AG04449 (cell line): ENCODE measurements around the gene BOK.
"Not testable (repeated sequence)": the region's sequence is repeated elsewhere in the genome, so short reads cannot be mapped to it uniquely, and the experiment has no call there.

Experiments
- CTCF ChIA-PET: fragments of 350-600 bp; formaldehyde crosslinking; extraction: SDS; loops from one replicate; lab custom pipeline; 2021; ENCODE audit warnings: antibody characterized with exemption; lab: Yijun Ruan, JAX
- POLR2A ChIA-PET: fragments of 400-600, 350-600 bp; formaldehyde crosslinking; extraction: SDS; loops from one replicate; lab custom pipeline; 2020; ENCODE audit warnings: antibody characterized with exemption, inconsistent platforms; lab: Yijun Ruan, JAX
- DNase-seq: peaks from one replicate; pipeline ENCODE4 v3.0.0-alpha.2; 2010; ENCODE audit warnings: low read depth, low spot score
- H3K4me3 ChIP-seq: 2 replicates; pipeline ENCODE4 v1.5.1; 2011; ENCODE audit warnings: low read depth, mild to moderate bottlenecking, control low read depth, low read length
- CTCF ChIP-seq: IDR thresholded peaks from one replicate; pipeline ENCODE4 v1.5.1; 2011; ENCODE audit warnings: mild to moderate bottlenecking, moderate library complexity, low read length, control low read depth, inconsistent platforms; ENCODE audit not compliant: insufficient read depth; ENCODE audit errors: missing control alignments

BOK gene

GRCh38 chr2:241563571-241563980 lies 5.0 kb downstream of the BOK start:
- no peak for DNase-seq
- H3K4me3 ChIP-seq, result no peak overlapping the region
- ChIA-PET CTCF (no interaction called here), POLR2A (interaction anchor here (0.9 kb wide), 1 partner anchor 11 kb away, joined by 3 read pairs; no protein-coding TSS in a partner anchor)
- no peak for TF ChIP-seq CTCF

GRCh38 chr2:241563981-241564595 lies 5.5 kb downstream of the BOK start:
- CTCF ChIA-PET, result no interaction called here
- DNase-seq, result no peak
- TF ChIP-seq CTCF, result no peak
- POLR2A ChIA-PET, result no interaction called here
- H3K4me3 ChIP-seq, result no peak overlapping the region

- CTCF ChIA-PET, result interaction anchor here (0.7 kb wide), 1 partner anchor 29 kb away, joined by 3 read pairs; no protein-coding TSS in a partner anchor
These were observed 6.3 kb downstream of the BOK start for GRCh38 chr2:241564596-241565410.

GRCh38 chr2:241565411-241565810 lies 6.9 kb downstream of the BOK start:
- ChIA-PET POLR2A (no interaction called here), CTCF (interaction anchor here (0.7 kb wide), 1 partner anchor 29 kb away, joined by 3 read pairs; no protein-coding TSS in a partner anchor)
- no peak overlapping the region for H3K4me3 ChIP-seq
- DNase-seq, result no peak
- TF ChIP-seq CTCF, result no peak

More at GRCh38 chr2:241564596-241565410, 6.3 kb downstream of the BOK start:
- H3K4me3 ChIP-seq, result no peak overlapping the region
- POLR2A ChIA-PET, result no interaction called here
- no peak for TF ChIP-seq CTCF
- DNase-seq, result no peak

GRCh38 chr2:241566021-241566420 lies 7.5 kb downstream of the BOK start:
- H3K4me3 ChIP-seq, DNase-seq, CTCF ChIA-PET, POLR2A ChIA-PET: not testable (repeated sequence)

- no peak for TF ChIP-seq CTCF
- CTCF ChIA-PET, result no interaction called here
These were observed 7.9 kb downstream of the BOK start for GRCh38 chr2:241566468-241566867.

GRCh38 chr2:241567266-241567665 lies 8.7 kb downstream of the BOK start:
- POLR2A ChIA-PET, CTCF ChIA-PET, DNase-seq, H3K4me3 ChIP-seq: not testable (repeated sequence)

More at GRCh38 chr2:241566468-241566867, 7.9 kb downstream of the BOK start:
- no peak overlapping the region for H3K4me3 ChIP-seq
- DNase-seq, result no peak
- POLR2A ChIA-PET, result no interaction called here
